Measurements from ENCODE around the gene LMNA.

Gene LMNA

GRCh38 chr1:156080241-156080862 lies 34.2 kb upstream of the LMNA start:
- Mint-ChIP-seq H3K9me3 (no peaks in the 10 kb centered on the region), H3K36me3 (ENCODE audit: low read depth) (peaks cover 40% of the 10 kb centered on the region), H3K27ac (peak overlapping the region; percentile 82 to 97 (median 95)), H3K4me1 (peaks cover 70% of the 10 kb centered on the region), H3K27me3 (ENCODE audit: low read depth) (no peaks in the 10 kb centered on the region), H3K4me3 (peak overlapping the region; percentile 98 to 100 (median 98))
- no peak for TF ChIP-seq CTCF (IDR thresholded peaks at IDR 0.05; ENCODE audit: unreplicated experiment in 3 of 3)

GRCh38 chr1:156080863-156081179 lies 33.7 kb upstream of the LMNA start:
- Mint-ChIP-seq H3K9me3 (no peaks in the 10 kb centered on the region), H3K27me3 (ENCODE audit: low read depth) (no peaks in the 10 kb centered on the region), H3K4me1 (peaks cover 68% of the 10 kb centered on the region), H3K36me3 (ENCODE audit: low read depth) (peaks cover 36% of the 10 kb centered on the region), H3K27ac (peak overlapping the region; percentile 82 to 97 (median 95)), H3K4me3 (peak overlapping the region; percentile 98 to 100 (median 98))
- TF ChIP-seq CTCF (IDR thresholded peaks at IDR 0.05; ENCODE audit: unreplicated experiment in 3 of 3): no peak

- H3K27ac Mint-ChIP-seq: peak overlapping the region; percentile 82 to 97 (median 97)
- H3K4me3 Mint-ChIP-seq: peak overlapping the region; percentile 98 to 100 (median 98)
- no peak for TF ChIP-seq CTCF (IDR thresholded peaks at IDR 0.05; ENCODE audit: unreplicated experiment in 3 of 3)
- no peaks in the 10 kb centered on the region for H3K27me3 Mint-ChIP-seq (ENCODE audit: low read depth)
- H3K4me1 Mint-ChIP-seq: peaks cover 67% of the 10 kb centered on the region
- H3K9me3 Mint-ChIP-seq: no peaks in the 10 kb centered on the region
- H3K36me3 Mint-ChIP-seq (ENCODE audit: low read depth): peaks cover 38% of the 10 kb centered on the region
These were observed 33.2 kb upstream of the LMNA start for GRCh38 chr1:156081180-156081916.

GRCh38 chr1:156081917-156082308 lies 32.6 kb upstream of the LMNA start:
- H3K27me3 Mint-ChIP-seq (ENCODE audit: low read depth): no peaks in the 10 kb centered on the region
- H3K36me3 Mint-ChIP-seq (ENCODE audit: low read depth): peaks cover 39% of the 10 kb centered on the region
- peaks cover 69% of the 10 kb centered on the region for H3K4me1 Mint-ChIP-seq
- H3K27ac Mint-ChIP-seq: peak overlapping the region; percentile 82 to 97 (median 97)
- H3K4me3 Mint-ChIP-seq: peak overlapping the region; percentile 91 to 100 (median 96)
- TF ChIP-seq CTCF (IDR thresholded peaks at IDR 0.05; ENCODE audit: unreplicated experiment in 3 of 3): no peak
- no peaks in the 10 kb centered on the region for H3K9me3 Mint-ChIP-seq

- peaks cover 69% of the 10 kb centered on the region for H3K4me1 Mint-ChIP-seq
- H3K36me3 Mint-ChIP-seq (ENCODE audit: low read depth): peaks cover 38% of the 10 kb centered on the region
- H3K4me3 Mint-ChIP-seq: peak within 1 kb of the TSS; percentile 98 to 100 (median 98)
- no peaks in the 10 kb centered on the region for H3K9me3 Mint-ChIP-seq
- H3K27ac Mint-ChIP-seq: peak within 1 kb of the TSS; percentile 82 to 99 (median 97)
- no peak for TF ChIP-seq CTCF (IDR thresholded peaks at IDR 0.05; ENCODE audit: unreplicated experiment in 3 of 3)
- H3K27me3 Mint-ChIP-seq (ENCODE audit: low read depth): no peaks in the 10 kb centered on the region
These were observed 32.0 kb upstream of the LMNA start, which contains the start of gene MEX3A for GRCh38 chr1:156082309-156083091. MEX3A (minus strand) TSS chr1:156082465; CDS start chr1:156081998, 467 bp downstream.
